UCSD-AML1 (cell line): ENCODE results near the gene PARVA.

ENCODE experiments used
- DNase-seq: peaks from one replicate; lab custom pipeline; 2025; ENCODE audit not compliant: unreplicated experiment; lab: John Stamatoyannopoulos, UW

The PARVA gene

GRCh38 chr11:12403122-12403996, 26.0 kb downstream of the PARVA start:
- no peak for DNase-seq

DNA sequence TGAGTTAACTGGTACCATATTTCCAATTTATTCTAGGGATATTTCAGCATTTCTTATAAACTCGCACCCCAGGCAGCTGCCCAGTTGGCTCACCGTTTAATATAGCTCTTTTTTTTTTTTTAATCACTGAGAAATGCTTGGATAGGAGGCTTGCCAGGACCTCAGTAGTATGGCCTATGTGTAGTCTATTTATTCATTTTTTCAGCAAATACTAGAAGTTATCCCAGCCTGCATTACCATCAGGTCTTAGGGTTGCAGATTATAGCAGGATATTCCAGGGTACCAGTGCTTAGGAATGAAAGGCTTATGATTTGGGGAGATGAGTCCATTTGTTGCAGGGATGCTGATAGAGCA, 26.6 kb downstream of the PARVA start:
- no peak for DNase-seq

DNA sequence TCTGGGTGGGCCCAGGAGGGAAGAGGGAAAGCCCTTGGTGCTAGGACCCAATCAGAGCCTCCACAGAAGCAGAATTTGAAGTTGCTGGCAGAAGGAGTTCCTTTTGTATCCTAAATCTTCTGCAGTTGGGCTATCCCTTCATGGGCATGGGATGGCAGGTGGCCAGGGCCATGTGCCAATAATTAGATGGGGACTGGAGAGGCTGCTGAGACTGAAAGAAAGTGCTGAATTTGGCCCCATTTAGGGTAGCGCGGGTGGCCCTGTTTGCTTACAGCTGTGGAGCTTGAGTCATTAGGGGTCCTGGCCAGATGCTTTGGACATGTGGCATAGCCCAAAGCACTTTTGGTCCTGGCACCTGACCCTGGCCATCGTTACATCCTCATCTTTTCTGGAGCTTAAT, 27.1 kb downstream of the PARVA start:
- no peak for DNase-seq

DNA sequence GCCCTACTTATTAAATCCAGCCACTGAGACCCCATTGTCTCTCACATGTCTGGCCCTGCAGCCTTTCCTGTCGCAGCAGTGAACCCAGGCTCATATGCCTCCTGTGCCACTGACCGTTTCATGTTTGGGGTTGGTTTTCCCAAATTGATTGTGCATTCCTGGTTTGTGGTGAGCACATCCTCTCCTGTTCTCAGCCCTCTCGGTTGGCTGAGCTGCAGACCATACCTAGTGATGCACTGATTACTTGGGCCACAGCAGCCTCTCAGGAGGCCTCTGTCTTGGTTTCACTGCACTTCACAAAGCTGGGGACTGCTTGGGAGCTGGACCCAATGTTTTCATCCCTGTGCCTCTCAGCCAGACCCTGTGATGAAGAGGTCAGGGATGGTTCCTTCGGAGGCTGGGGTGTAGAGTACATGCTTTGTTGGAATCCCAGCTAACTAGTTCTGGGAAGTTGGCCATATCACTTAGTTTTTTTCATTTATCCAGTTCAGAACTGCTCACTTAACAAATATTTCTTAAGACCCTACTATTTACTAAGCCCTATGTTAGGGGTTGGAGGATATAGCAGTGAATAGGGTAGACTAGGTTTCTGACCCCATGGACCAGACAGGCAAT, 30.9 kb downstream of the PARVA start:
- DNase-seq, result no peak

DNA sequence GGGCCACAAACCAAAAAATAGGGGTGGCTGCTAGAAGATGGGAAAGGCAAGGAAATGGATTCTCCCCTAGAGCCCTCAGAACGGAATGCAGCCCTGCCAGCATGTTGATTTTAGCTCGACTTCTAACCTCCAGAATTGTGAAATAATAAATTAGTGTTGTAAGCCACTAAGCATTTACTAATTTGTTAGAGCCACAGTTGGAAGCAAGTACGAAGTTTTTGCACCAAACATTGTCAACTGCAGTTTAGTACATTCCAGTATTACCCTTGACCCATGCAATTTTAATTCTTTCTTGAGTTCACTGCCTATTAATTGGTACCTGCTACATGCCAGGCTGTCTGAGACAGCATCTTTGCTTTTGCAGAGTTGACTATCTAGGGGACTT, 32.2 kb downstream of the PARVA start:
- no peak for DNase-seq

DNA sequence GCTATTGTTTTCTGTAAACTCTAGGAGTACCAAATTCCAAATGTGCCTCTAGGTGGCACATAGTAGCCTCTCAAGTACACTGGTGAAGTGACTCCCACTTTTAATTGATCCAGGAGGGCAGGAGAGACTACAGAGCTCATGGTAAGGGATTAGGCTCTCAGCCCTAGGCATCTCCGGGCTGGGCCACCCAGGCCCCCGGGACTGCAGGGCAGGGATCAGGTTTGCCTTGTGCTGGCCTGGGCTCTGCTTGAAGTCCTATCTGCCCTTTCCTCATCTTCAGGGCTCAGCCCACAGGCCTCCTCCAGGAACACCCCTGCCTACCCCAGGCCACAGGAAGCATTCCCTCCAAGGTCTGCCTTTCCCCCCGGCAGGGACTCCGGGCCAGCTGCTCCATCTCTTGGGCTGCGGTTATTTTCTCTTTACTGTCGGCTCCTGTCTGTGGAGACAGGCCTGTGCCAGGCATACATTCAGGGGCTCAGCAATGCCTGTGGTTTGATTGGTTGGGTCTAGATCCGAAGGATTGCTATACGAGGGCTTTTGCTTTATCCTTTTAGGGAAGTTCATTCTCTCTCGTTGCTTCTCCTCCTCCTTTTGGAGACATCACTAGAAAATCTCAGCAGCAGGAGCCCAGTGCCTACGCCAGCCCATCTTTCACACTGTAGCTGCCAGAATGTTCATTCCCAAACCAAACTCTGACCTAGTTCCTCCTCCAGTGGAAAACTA, 32.8 kb downstream of the PARVA start:
- DNase-seq, result no peak

DNA sequence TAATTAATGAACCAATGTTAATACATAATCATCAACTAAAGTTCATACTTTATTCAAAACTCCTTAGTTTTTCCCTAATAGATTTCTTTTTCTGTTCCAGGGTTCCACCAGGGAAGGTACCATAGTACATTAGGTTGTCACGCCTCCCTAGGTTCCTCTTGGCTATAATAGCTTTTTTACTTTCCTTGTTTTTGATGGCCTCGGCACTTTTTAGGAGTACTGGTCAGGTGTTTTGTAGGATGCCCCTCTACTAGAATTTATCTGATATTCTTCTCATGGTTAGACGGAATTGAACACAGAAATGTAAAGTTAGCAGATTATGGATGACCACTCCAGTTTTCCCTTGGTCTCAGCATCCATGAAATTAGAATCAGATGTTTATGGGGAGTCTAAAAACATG, 34.0 kb downstream of the PARVA start:
- DNase-seq, result no peak

DNA sequence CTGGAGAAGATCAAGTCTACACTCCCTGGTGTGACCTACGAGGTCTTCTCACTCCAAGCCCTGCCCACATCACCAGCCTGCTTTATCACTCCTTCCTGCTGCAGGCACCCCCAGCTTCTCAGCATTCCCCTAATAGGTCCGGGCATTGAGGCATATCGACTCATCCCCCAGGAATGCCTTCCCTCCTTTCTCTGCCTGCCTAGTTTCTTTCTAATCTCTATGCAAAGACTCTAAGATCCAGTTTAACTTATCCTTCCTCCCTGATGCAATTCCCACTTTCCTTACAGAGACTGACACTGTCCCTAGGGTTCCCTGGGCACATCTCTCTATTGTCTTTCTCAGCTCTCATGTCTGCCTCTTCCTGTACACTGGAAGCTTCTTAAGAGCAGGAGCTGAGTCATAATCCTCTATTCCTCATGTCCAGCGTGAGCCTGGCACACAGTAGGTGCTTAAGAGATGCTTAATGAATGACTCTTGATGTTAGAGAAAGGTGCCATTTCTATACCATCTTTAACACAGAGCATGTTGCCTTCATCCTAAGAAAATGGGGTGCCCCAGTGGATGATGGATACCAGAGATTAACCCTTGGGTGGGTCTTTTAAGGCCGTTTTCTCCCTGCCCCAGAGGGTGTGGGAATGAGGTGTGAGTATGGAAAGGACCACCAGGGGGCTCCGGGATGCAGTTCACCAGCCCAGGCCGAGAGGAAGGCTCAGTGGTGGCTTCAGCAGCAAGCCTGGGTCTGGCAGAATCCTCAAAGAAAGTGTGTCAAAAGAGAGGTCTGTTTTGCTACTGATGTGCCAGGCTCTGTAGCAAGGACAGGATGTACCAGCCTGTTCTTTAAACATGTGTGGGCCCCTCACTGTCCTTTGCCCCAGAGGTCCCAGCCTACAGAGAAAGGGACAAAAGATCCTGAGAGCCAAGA, 34.7 kb downstream of the PARVA start:
- peak; percentile 31 for DNase-seq

GRCh38 chr11:12413141-12414052, 36.0 kb downstream of the PARVA start:
- no peak for DNase-seq

- no peak for DNase-seq
Measured at GRCh38 chr11:12414611-12415010, 37.2 kb downstream of the PARVA start.

- DNase-seq, result no peak
Measured at GRCh38 chr11:12415342-12415966, 38.1 kb downstream of the PARVA start.

DNA sequence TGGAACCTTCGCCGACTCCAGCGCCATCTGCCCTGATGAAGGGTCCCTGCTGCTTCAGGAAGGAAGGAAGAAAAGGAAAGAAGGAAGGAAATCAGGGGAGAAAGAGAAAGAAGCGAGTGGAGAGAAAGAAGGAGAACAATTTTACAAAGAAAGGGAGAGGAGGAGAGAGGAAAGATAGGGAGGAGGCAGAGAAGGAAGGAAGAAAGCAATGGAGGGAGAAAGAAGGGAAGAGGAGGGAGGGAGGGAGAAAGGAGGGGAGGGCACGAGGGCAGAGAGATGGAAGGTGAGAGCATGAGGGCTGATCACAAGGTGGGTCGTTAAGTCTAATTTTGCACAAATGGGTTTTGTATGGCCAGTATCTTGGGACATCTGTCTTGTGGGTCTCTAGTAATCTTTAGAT, 39.2 kb downstream of the PARVA start:
- DNase-seq, result no peak

- no peak for DNase-seq
Measured at GRCh38 chr11:12417691-12418611, 40.6 kb downstream of the PARVA start.

DNA sequence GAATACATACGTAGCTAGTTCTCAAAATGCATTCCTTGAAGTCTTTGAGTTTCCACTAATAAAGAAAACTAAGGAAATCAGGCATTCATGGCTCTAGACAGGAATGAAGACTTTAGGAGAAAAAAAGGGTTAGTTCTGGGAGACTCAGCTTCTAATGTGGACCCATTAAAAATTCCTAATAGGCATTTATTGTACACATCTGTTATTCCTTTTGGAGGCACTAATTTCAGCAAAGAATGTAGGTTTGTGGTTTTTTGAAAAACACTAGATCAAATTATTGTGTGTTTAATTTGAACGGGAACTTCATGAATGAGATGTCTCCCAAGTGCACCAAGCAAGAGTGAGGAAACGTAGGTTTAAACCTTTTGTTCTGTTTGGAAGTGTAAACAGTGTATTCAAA, 42.7 kb downstream of the PARVA start:
- no peak for DNase-seq

GRCh38 chr11:12420706-12421105, 43.3 kb downstream of the PARVA start:
- no peak for DNase-seq

GRCh38 chr11:12421386-12421785, 44.0 kb downstream of the PARVA start:
- no peak for DNase-seq

DNA sequence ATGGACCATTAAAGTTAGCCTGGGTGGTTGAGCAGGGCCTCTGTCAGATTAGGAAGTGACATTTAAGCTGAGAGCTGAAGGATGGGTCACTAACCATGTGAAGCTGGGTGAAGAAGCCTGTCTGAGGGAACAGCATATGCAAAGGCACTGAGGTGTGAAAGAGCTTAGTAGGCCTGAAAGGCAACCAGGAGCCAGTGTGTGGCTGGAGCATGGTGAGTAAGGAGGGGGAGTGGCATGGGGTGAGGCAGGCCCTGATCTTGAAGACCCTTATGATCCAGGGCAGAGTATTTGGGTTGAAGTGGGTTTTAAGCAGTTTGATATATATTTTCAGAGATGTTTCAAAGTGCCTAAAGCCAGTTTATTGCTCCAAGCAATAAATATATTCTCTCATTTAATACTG, 48.8 kb downstream of the PARVA start:
- no peak for DNase-seq

DNA sequence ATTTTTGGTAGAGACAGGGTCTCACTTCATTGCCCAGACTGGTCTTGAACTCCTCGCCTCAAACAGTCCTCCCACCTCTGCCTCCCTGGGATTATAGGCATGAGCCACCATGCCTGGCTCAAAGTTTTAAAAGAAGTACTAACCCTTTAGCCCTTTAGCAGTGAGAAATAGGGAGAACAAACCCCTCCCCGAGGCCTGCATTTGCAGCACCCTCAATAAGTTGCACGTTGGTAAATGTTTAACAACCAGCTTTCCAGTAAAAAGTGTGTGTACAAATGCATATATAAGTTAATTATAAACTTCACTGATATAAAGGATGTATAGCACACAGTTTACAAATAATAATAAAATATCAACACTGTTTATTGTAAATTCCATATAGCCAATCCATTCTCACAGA, 51.8 kb downstream of the PARVA start:
- DNase-seq, result no peak

GRCh38 chr11:12430351-12430750, 53.0 kb downstream of the PARVA start:
- DNase-seq, result no peak
